Astrocyte (in vitro differentiated cells and primary cell): ENCODE data around the gene RPP38. TPM values are rescaled to one million over a fixed set of nuclear protein-coding genes. Genes with fewer than 3 reads are reported as not detected.

Experiments used
- DNase-seq: peaks from one replicate; pipeline ENCODE4 v3.0.0-alpha.2; 2010; ENCODE audit warnings: low read depth
- FAIRE-seq: peaks from 2 replicates; lab custom pipeline; 2011; peaks lifted over from hg19 to GRCh38; lab: Jason Lieb, UNC
- H2AFZ ChIP-seq: 2 replicates; pipeline ENCODE4 v1.6.0; 2012; ENCODE audit warnings: low read depth, low read length, inconsistent platforms
- H3K27ac ChIP-seq: 2 replicates; pipeline ENCODE4 v1.5.1; 2011; ENCODE audit warnings: low read depth, low read length, inconsistent platforms
- H3K27me3 ChIP-seq: 2 replicates; pipeline ENCODE4 v1.6.0; 2011; ENCODE audit warnings: low read length, inconsistent platforms; ENCODE audit not compliant: insufficient read depth
- H3K36me3 ChIP-seq: 2 replicates; pipeline ENCODE4 v1.5.1; 2011; ENCODE audit warnings: low read length, inconsistent platforms; ENCODE audit not compliant: insufficient read depth
- H3K4me1 ChIP-seq: 2 replicates; pipeline ENCODE4 v1.5.1; 2011; ENCODE audit warnings: low read length, inconsistent platforms; ENCODE audit not compliant: insufficient read depth
- H3K4me2 ChIP-seq: 2 replicates; pipeline ENCODE4 v1.6.0; 2012; ENCODE audit warnings: low read length, inconsistent platforms
- H3K4me3 ChIP-seq: 2 replicates; pipeline ENCODE4 v1.5.1; 2011; ENCODE audit warnings: low read depth, mild to moderate bottlenecking, low read length, inconsistent platforms; ENCODE audit not compliant: insufficient read depth
- H3K79me2 ChIP-seq: 2 replicates; pipeline ENCODE4 v1.6.0; 2012; ENCODE audit warnings: mild to moderate bottlenecking, low read length, inconsistent platforms; ENCODE audit not compliant: insufficient read depth
- H3K9ac ChIP-seq: 2 replicates; pipeline ENCODE4 v1.6.0; 2012; ENCODE audit warnings: mild to moderate bottlenecking, low read length, inconsistent platforms
- H3K9me3 ChIP-seq: 2 replicates; pipeline ENCODE4 v1.5.1; 2012; ENCODE audit warnings: low read depth, mild to moderate bottlenecking, low read length, inconsistent platforms; ENCODE audit not compliant: insufficient read depth
- H4K20me1 ChIP-seq: 2 replicates; pipeline ENCODE4 v1.6.0; 2012; ENCODE audit warnings: low read length, inconsistent platforms; ENCODE audit not compliant: insufficient read depth
- H3K27ac Mint-ChIP-seq: one replicate; pipeline ENCODE4 v1.8.0; 2021; ENCODE audit warnings: mild to moderate bottlenecking, mixed read lengths; ENCODE audit not compliant: unreplicated experiment
- H3K27me3 Mint-ChIP-seq: one replicate; pipeline ENCODE4 v1.8.0; 2021; ENCODE audit warnings: low read depth, mixed read lengths; ENCODE audit not compliant: unreplicated experiment
- H3K36me3 Mint-ChIP-seq: one replicate; pipeline ENCODE4 v1.8.0; 2021; ENCODE audit warnings: low read depth, mixed read lengths; ENCODE audit not compliant: unreplicated experiment
- H3K4me1 Mint-ChIP-seq: one replicate; pipeline ENCODE4 v1.8.0; 2021; ENCODE audit warnings: low read depth, mixed read lengths; ENCODE audit not compliant: unreplicated experiment
- H3K4me3 Mint-ChIP-seq: one replicate; pipeline ENCODE4 v1.8.0; 2021; ENCODE audit warnings: mild to moderate bottlenecking, moderate library complexity, mixed read lengths; ENCODE audit not compliant: unreplicated experiment
- H3K9me3 Mint-ChIP-seq: one replicate; pipeline ENCODE4 v1.8.0; 2021; ENCODE audit warnings: mild to moderate bottlenecking, mixed read lengths; ENCODE audit not compliant: unreplicated experiment
- CTCF ChIP-seq: IDR thresholded peaks from 2 replicates; pipeline ENCODE4 v1.5.1; 2011; ENCODE audit warnings: low read depth, mild to moderate bottlenecking, inconsistent platforms, low read length, moderate library complexity; ENCODE audit not compliant: insufficient read depth
- EZH2 ChIP-seq: IDR thresholded peaks from 2 replicates; pipeline ENCODE4 v1.6.1; 2012; ENCODE audit warnings: mild to moderate bottlenecking, low read length, inconsistent platforms; ENCODE audit not compliant: insufficient read depth
- total RNA-seq: library from RNA; stranded (reverse); gene quantifications from 2 replicates; pipeline ENCODE4 v1.2.1, GENCODE V29; 2021

Gene RPP38
- total RNA-seq, 1 donor from 2014 or later, result 17.6 TPM

GRCh38 chr10:15120523-15120922, 23.4 kb downstream of the RPP38 start:
- Mint-ChIP-seq H3K4me1 (peaks cover 5% of the 10 kb centered on the region), H3K27ac (no peak overlapping the region)

GRCh38 chr10:15121707-15122106, 24.6 kb downstream of the RPP38 start:
- H2AFZ ChIP-seq, result no peak overlapping the region
- Mint-ChIP-seq H3K27ac (no peak overlapping the region), H3K27me3 (no peaks in the 10 kb centered on the region), H3K4me1 (peaks cover 5% of the 10 kb centered on the region), H3K9me3 (no peaks in the 10 kb centered on the region), H3K4me3 (no peak overlapping the region), H3K36me3 (peaks cover 21% of the 10 kb centered on the region)
- no peak for TF ChIP-seq EZH2
- no peak for TF ChIP-seq CTCF
- H3K27ac ChIP-seq, result no peak overlapping the region
- peaks cover 26% of the 10 kb centered on the region for H3K36me3 ChIP-seq
- H3K27me3 ChIP-seq, result no peaks in the 10 kb centered on the region
- H3K79me2 ChIP-seq, result no peaks in the 10 kb centered on the region
- peaks cover 4% of the 10 kb centered on the region for H3K4me1 ChIP-seq
- DNase-seq (peak; percentile 42), FAIRE-seq (no peak)
- H3K9me3 ChIP-seq, result no peaks in the 10 kb centered on the region
- no peak overlapping the region for H3K4me3 ChIP-seq
- no peak overlapping the region for H3K4me2 ChIP-seq
- no peaks in the 10 kb centered on the region for H4K20me1 ChIP-seq
- H3K9ac ChIP-seq, result no peak overlapping the region

More at GRCh38 chr10:15120523-15120922, 23.4 kb downstream of the RPP38 start:
- no peak for TF ChIP-seq EZH2
- TF ChIP-seq CTCF, result no peak
- peaks cover 22% of the 10 kb centered on the region for H3K36me3 ChIP-seq
- Mint-ChIP-seq H3K4me3 (no peak overlapping the region), H3K36me3 (peaks cover 21% of the 10 kb centered on the region), H3K27me3 (no peaks in the 10 kb centered on the region), H3K9me3 (no peaks in the 10 kb centered on the region)
- no peaks in the 10 kb centered on the region for H3K27me3 ChIP-seq
- H4K20me1 ChIP-seq, result peaks cover 3% of the 10 kb centered on the region
- DNase-seq, result peak; percentile 72
- H3K27ac ChIP-seq, result no peak overlapping the region
- no peak overlapping the region for H3K4me2 ChIP-seq
- no peak overlapping the region for H2AFZ ChIP-seq
- H3K9me3 ChIP-seq, result no peaks in the 10 kb centered on the region
- FAIRE-seq, result peak; percentile 29
- no peak overlapping the region for H3K9ac ChIP-seq
- no peak overlapping the region for H3K4me3 ChIP-seq
- peaks cover 10% of the 10 kb centered on the region for H3K79me2 ChIP-seq
- peaks cover 4% of the 10 kb centered on the region for H3K4me1 ChIP-seq

GRCh38 chr10:15122477-15123030, 25.4 kb downstream of the RPP38 start:
- Mint-ChIP-seq H3K4me3 (no peak overlapping the region), H3K27me3 (no peaks in the 10 kb centered on the region), H3K4me1 (peaks cover 5% of the 10 kb centered on the region), H3K27ac (no peak overlapping the region), H3K36me3 (peaks cover 21% of the 10 kb centered on the region), H3K9me3 (no peaks in the 10 kb centered on the region)
- H3K9ac ChIP-seq, result no peak overlapping the region
- no peaks in the 10 kb centered on the region for H3K79me2 ChIP-seq
- H3K36me3 ChIP-seq, result peaks cover 24% of the 10 kb centered on the region
- H3K9me3 ChIP-seq, result no peaks in the 10 kb centered on the region
- FAIRE-seq (no peak), DNase-seq (no peak)
- H3K4me3 ChIP-seq, result no peak overlapping the region
- H4K20me1 ChIP-seq, result no peaks in the 10 kb centered on the region
- no peak overlapping the region for H3K4me2 ChIP-seq
- H3K4me1 ChIP-seq, result peaks cover 4% of the 10 kb centered on the region
- no peak for TF ChIP-seq EZH2
- TF ChIP-seq CTCF, result no peak
- peak overlapping the region; percentile 69 for H3K27ac ChIP-seq
- H3K27me3 ChIP-seq, result no peaks in the 10 kb centered on the region
- no peak overlapping the region for H2AFZ ChIP-seq
